ENCODE measurements around the gene ZNRF1.

Gene ZNRF1

DNA sequence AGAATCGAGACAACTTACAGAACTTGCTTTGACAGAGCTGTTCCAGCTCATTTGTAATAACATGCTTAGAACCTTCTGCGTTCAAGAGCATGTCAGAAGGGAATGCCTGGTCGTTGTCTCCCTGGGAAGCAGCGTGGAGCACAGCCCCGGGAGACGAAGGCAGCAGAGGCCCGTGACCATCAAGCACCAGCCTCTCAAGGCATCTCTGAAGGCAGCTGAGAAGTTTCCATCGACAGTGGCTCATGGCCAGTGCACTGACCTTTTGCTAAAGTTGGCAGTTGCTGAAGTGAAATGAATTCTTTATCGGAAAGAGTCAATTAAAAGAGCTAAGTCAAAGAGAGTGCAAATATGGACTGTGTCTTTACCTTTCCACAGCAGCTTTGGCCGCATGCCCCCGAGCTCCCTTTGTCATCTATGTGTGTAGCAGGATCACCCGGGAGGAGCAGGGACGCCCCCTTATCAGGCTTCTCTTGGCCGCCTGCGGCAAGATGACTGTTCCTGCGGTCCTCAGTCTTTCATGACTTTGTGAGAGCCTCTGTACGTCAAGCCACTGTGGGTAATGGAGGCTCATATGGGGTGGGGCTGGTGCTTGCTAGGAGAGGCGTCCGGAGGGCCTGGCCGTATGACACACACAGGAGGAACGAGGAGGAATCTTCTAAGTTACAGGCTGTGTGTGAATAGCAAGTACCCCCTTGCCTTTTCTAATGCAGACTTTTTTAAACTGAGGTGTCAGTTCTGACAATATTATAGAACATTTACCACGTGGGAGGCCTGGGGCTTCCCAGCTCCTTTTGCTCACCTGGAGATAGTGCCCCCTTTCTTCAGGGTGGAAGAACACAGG is 63.5 kb downstream of the ZNRF1 start:
- no peak for DNase-seq

DNA sequence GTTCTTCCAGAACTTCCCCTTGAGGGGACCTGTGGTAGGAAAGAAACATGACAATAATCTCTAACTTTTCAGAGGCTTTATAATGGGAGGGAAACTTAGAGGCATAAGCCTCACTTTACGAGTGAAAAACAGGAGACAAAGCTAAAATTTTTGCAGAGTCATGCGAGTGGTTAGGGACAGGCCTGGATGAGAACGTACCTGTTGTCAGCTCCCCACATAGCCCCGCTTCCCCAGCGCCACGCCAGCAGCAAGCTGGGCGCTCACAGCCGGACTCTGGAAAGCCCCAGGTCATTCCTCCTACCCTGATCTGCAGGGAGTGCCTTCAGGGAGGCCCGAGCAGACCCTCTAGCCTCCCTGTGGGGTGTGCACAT is 64.1 kb downstream of the ZNRF1 start:
- DNase-seq = no peak

DNA sequence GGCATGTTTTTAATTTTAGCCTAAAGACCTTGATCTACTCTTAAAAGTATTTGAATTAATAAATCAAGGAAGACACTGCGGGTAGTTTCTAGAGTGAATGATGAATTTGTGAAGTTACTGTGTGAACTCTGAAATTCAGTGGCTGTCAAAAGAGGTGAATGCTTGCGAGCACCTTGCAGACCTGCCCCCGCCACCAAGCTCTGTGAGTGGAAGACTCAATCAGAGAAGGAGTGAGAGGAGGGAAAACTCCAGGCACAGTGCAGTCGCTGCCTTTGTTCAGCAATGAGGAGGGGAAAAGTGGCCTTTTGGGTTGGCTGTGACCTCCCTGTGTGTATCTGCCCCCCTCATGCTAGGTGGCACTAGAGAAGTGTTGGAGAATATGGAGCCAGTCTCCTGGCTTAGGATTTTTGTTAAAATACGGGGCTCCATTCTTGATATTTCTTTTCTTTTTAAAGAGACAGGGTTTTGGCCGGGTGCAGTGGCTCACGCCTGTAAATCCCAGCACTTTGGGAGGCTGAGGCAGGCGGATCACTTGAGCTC is 64.8 kb downstream of the ZNRF1 start:
- no peak for DNase-seq

DNA sequence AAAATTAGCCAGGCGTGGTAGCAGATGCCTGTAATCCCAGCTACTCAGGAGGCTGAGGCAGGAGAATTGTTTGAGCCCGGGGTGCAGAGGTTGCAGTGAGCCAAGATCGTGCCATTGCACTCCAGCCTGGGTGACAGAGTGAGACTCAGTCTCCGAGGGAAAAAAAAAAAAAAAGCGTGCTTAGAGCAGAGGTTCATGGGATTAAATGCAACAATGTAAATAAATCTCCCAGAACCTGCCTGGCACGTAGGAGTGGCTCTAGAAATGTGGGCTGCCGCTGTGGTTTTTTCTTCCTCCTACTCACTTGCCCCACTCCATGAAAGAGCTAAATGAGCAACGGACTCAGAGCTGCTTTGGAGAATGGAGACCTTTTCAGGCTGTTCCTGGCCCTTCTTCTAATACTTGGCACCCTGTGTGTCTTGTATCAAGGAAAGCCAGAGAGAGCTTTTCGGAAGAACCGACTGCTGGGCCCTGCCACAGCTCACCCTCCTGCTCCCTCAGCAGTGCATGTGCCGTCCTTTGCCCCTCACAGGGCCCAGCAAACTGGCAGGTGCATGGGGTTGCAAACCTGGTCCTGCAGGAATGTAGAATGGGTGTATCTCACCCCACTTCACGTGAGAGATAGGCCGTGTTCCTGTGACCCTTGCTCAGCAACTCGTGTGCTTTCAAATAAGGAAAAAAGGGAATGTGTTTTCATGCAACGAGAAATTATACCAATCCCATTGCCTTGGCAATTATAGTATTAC is 65.8 kb downstream of the ZNRF1 start:
- no peak for DNase-seq

DNA sequence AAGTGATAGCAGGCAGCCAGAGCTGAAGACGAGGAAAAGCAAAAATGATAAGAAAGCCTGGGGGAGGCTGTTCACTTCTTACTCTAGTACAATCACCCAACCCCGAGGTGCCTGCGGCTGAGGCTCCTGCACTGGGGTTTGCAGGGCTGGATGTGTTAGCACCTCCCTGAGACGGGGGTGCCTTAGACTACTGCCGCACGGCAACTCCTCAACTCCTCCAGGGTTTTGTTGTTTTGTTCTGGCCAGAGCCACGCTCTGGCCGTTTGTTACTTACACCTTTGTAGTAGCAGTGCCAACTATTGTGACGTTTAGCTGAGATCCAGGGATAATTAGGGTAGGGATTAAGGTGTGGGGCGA is 66.3 kb downstream of the ZNRF1 start:
- DNase-seq = no peak

DNA sequence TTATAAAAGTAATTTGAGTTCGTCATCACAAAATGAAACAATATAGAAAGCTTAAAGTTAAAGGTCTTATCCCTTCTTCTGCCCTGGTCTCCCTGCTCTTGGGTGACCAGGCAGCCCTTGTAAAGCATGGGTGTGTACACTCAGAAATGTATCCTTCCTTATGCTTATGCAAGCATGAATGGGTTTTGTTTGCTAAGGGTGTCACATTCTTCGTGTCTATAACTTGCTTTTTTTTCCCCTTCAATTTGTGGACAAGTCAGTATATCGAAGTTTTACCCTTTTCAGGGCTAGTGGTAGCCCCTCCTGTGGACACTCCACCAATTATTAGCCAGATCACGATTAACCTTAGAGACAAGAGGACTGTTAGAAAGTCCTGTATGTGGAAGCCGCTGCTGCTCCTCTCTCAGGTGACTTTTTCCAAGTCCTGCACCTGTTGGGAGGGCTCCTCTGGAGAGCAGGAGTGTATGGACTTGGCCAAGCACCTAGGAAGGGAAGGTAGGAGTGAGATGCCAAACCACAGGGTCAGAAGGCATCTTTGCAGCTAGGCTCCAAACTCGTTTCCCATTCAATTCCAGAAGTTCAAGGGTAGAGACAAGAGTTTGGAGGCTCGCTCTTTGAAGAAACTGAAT is 66.8 kb downstream of the ZNRF1 start:
- no peak for DNase-seq

DNA sequence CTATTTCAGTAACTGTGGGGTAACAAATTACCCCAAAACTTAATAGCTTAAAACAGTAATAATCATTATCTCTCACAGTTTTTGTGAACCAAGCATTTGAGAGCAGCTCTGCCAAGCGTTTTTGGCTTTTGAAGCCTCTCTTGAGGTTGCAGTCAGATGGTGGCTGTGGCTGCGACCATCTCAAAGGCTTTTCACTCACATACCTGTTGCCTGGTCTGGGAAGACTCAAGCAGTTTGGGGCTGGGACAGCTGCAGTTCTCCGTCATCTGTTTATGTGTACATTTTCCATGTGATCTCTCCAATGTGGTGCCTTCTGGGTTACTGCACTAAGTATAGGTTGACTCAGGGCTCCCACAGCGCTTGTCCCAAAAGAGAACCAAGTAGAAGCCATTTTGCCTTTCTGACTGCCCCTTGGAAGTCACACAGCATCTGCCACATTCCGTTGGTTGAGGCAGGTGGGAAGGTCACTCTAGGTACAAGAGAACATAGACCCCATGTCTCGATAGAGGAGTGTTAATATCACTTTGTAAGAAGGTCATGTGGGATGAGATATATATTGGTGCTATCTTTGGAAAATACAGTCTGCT is 68.1 kb downstream of the ZNRF1 start:
- DNase-seq = no peak

DNA sequence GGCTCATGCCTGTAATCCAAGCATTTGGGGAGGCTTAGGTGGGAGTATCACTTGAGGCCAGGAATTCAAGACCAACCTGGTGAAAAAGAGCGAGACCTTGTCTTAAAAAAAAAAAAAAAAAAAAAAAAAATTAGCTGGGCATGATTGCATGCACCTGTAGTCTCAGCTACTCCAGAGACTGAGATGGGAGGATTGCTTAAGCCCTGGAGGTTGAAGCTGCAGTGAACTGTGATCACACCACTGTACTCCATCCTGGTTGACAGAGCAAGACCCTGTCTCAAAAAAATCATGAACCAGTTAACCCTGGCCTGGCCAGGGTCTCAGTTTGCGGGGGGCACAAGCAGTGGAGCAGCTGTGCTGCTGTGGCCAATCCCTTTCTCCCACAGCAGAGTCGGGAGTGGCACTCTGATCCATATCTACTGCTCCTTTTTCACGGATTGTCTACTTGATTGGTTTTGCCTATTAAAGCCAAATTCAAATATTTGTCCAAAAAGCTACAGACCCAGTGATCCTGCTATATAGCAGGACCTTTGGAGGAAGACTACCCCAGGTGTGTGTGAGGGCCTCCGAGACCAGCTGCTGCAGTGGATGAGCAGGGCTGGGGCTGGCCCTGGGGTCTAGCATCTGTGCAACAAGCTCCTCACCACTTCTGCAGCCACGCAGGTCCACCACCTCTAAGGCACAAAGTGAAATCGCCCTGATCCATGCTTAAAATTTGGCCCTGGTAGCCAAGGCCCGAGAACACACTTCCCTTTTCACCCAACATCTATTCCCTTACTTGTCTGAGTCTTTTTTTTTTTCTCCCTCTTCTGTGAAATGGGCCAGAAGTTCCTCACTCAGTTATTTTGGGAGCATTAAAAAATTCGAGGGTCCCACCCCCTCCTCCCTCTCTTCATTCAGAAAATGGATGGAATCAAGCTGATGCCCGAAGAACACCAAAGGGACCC is 69.5 kb downstream of the ZNRF1 start:
- DNase-seq = no peak

DNA sequence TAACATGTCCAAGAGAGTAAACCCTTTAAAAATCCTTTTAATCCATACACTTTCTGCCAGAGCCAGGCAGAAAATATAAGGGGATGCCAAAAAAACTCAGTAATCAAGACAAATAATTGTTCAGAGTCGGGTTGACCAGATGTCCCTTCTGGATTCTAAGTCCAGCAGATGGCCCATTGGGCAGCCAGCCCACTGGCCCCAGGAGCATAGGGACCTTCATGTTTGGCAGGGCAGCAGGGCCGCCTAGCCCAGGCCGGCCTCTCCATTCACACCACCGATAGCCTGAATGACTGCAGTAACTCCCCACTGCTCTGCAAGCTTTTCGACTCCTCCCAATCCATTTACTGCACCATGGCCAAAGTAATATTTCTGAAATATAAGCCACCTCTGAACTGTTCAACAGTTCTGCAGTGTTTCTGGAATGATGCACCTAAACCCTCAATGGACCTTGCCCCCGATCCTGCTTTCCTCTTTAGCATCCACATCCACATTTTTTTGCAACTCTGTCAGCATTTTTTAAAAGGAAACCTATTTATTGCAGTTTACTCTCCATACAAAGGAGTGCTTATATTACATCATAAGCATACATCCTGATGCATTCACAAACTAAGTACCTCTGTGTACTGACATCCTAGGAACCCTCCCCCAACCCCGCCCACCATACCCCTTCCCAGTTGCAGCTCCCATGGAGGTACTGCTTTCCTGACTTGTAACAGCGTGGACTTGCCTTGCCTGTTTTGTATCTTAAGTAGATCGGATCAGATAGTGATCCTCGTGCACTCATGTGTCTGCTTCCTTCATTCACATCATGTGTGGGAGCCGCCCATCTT is 71.4 kb downstream of the ZNRF1 start:
- no peak for DNase-seq

DNA sequence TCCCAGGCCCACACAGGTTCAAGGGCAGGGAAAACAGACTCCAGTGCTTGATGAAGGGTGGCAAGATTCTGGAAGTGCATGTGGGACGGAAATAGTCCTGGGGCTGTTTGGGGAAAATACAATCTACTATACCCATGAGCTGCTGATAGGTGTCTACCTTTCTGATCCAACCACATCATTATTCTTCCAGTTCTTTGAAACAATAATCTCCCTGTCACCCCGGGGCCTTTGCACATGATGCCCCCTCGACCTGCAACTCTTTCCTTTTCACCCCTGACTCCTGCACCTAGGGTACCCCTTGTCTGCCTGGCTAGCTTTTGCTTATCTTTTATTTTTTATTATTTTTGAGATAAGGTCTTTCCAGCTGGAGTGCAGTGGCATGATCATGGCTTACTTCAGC is 72.8 kb downstream of the ZNRF1 start:
- no peak for DNase-seq

DNA sequence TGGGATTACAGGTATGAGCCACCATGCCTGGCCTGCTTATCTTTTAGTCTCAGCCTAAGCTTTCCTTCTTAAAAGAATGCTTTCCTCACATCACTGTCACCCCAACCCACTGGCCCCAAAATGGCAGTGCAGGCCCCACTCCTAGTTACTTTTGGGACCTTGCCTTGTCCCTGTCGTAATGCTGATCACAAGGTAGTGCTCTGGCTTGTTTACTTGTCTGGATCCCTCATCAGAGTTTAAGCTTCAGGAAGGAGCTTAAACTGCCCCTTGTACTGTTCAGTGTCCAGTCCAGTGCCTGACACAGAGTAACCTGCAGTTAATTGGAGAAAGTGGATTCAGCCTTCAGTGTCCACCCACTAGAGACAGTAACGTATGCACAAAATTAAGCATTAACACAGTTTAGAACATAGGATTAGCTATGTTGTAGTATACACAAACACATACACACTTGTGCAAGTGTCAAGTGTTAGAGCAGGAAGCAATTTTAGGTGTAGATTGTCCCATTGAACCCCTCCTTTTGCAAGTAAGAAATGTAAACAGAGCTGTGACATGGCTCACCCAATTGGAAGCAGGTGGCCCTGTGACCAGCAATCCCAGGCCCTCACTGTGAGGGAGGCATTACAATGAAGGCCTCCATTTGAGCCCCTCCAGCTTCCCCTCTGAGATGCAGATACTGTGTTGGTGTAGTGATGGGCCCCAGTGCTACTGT is 73.6 kb downstream of the ZNRF1 start:
- DNase-seq = no peak

DNA sequence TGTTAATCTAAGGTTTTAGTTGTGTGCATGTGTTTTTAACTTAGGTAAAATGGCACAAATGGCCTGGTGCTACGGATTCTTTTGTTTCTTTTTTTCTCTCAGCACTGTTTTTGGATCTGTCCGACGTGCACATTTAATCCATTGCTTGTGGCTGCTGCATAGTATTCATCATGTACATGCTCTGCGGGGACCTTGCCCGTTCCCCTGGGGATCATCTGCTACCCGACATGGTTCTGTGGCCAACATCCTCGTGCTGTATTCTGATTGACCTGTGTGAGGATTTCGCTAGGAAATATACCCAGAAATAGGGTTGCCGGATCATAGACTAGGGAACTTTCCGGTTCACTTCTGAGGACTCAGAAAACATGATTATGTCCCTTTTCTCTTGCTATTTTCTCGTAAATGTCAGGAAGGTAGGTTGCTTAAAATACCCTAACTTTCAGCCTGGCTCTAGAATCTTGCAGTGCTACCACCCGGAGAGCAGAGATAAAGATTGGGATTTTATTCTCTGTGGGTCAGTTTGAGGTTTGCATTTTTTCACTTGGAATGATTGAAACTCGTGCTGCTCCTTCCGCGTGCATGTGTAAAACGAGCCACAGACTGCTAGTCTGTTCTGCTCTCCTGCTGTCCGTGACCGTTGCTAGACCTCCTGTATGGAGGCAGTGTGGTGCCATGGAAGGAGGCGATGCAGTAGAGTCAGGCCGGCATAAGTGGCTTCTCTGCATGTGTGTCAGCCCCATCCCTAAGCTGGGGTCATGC is 74.9 kb downstream of the ZNRF1 start:
- no peak for DNase-seq

DNA sequence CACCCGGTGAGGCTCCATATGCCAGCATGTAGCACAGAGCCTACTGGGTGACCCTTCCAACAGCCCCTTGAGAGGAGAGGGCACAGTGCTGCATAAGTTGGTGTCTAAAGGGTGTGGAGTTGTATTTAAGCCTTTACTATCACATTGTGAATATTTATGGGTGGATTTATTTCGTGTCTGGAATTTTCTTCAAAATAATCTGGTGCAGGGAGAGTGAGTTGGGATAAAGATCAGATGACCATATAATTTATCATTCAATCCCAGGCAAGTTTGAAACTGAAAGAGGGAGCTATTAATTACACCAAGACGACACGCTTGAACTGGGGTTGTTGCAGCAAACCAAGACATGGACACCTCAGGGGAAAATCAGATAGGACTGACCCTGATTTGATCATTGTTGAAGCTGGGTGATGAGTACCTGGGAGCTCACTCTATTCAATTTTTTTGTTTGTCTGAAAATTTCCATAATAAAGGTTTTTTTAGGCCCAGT is 75.5 kb downstream of the ZNRF1 start:
- DNase-seq = no peak

DNA sequence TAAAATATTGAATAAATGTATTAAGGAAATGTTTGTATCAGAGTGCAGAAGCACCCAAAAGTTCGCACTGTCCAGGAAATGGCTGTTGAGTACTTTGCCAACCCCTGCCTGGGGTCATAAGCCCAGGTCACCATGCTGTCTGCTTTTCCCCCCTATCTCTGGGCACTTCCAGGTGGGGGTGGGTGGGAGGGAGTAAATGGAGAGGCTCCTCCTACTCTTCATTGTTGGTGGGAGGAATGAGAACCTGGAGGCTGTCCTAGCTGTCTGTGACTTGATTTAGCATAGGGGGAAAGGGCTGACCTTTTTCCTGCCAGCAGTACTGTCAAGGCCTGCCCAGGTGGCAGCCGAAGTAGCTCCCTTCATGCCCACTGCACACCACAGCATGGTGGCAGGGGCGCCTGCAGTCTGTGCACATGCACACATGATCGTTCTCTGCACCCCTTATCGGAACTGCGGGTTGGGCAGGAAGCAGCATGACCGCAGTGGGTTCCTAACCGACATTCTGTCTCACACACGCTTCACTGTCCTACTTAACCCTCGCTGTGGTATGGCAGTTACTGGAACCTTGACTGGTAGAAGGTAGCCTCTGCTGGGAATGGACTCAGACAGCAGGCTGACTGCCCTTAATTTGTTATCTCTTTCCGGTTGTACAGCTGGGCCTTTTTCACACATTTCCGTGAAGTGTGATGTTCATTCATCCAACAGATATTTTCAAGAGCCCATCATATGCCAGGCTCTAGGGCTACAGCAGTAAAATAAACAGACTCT is 76.3 kb downstream of the ZNRF1 start:
- no peak for DNase-seq

DNA sequence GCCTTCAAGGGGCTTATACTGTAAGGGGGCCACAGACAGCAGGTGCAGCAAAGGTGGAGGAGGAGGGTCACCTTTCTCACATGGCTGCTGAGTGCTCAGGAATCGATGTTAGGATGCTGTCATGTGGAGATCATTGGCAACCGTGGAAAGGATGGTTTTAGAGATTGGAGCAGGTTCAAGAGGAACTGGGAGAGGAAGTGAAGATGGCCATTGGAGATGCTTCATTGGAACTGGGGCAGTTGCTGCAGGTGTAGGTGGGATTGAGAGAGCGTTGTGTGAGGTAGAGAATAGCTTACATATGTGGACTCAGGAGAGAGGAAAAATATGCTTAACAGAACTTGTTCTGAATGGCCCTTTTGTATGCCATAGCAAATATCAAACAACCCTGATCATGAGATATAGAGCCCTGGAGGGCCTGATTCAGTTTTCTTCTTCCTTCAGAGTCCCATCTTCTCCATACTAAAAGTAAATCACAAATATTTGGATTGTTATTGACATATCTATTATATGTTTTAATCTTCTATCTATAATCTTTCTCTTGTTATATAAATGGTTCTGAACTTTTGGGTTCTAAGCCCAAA is 77.0 kb downstream of the ZNRF1 start:
- no peak for DNase-seq

DNA sequence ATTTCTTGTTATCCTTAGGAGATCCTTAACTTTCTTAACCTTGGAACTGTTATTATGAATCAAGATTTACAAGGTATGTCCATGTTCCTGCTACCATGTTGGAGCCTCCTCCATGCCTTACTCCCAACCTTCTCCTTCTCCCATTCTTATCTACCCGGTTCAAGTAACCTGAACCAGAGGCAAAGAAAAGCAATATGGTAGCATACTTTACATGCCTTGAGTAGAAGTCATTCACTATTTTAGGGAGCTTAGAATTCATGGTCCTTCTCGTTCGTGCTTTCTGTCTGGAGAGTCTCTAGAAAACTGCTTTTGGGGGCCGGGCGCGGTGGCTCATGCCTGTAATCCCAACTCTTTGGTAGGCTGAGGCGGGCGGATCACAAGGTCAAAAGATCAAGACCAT is 80.1 kb downstream of the ZNRF1 start:
- DNase-seq = no peak

DNA sequence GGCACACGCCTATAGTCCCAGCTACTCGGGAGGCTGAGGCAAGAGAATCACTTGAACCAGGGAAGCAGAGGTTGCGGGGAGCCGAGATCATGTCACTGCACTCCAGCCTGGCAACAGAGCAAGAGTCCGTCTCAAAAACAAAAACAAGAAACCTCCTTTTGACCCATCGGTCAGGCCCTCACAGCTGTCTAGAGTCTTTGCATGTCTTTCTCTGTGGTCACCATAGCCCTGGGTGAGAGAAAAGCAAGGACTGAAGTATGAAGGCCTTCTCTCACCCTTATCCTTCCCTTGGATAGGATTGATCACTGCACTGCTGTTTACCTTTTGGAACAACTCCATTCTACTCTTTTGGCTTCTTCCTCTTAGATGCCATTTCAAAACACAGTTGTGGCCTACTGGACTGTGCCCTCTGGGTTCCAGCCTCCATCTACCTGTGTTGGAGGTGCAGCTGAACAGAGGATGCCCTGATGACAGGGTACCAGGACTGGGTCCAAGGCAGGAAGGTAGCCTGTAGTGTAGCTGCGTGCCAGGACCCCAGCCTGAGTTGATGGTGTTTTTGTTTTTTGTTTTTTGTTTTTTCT is 80.6 kb downstream of the ZNRF1 start:
- no peak for DNase-seq
